Esophagus (tissue), 2 donors: ENCODE measurements around the gene NCKAP5L. TPM values are rescaled to one million over a fixed set of nuclear protein-coding genes. Genes with fewer than 3 reads are reported as not detected.
A peak's percentile ranks its signal among the peaks of the same experiment; 100 is the strongest.
"Not testable (repeated sequence)": the region's sequence is repeated elsewhere in the genome, so short reads cannot be mapped to it uniquely, and the experiment has no call there.

ENCODE experiments used
- H3K27ac ChIP-seq, 2 donors: one replicate each; pipeline ENCODE4 v1.5.1; 2013; ENCODE audit warnings: low read depth in 2 of 2, mild to moderate bottlenecking in 2 of 2, inconsistent platforms in 1 of 2, low read length in 1 of 2, moderate library complexity in 1 of 2
- H3K27me3 ChIP-seq, 2 donors: one replicate each; pipeline ENCODE4 v1.6.1; 2013; ENCODE audit warnings: low read length in 2 of 2, control low read depth in 1 of 2, mild to moderate bottlenecking in 1 of 2; ENCODE audit not compliant: insufficient read depth in 2 of 2, control insufficient read depth in 1 of 2
- H3K36me3 ChIP-seq, 2 donors: one replicate each; pipeline ENCODE4 v1.6.1; 2013; ENCODE audit warnings: low read length in 1 of 2; ENCODE audit not compliant: control insufficient read depth in 2 of 2, insufficient read depth in 2 of 2
- H3K4me1 ChIP-seq, 2 donors: one replicate each; pipeline ENCODE4 v1.6.1; 2013; ENCODE audit warnings: low read length in 1 of 2; ENCODE audit not compliant: control insufficient read depth in 2 of 2, insufficient read depth in 2 of 2
- H3K4me3 ChIP-seq, 2 donors: one replicate each; pipeline ENCODE4 v1.5.1; 2013; ENCODE audit warnings: low read length in 2 of 2, mild to moderate bottlenecking in 2 of 2, low read depth in 1 of 2, moderate library complexity in 1 of 2
- H3K9me3 ChIP-seq, 2 donors: one replicate each; pipeline ENCODE4 v1.6.1; 2013; ENCODE audit warnings: mild to moderate bottlenecking in 2 of 2, low read depth in 1 of 2, low read length in 1 of 2, moderate library complexity in 1 of 2; ENCODE audit not compliant: control insufficient read depth in 2 of 2, insufficient read depth in 1 of 2
- WGBS, 2 donors: extraction: QIAGEN DNeasy Blood & Tissue Kit; methylation state at CpG; one replicate each; pipeline ENCODE4 v1.1.7; 2013; 5-methylcytosine and 5-hydroxymethylcytosine counted together
- polyA plus RNA-seq, 2 donors: library from polyadenylated mRNA; stranded (reverse); fragments of 200-250 nt; gene quantifications; one replicate each; pipeline ENCODE4 v1.2.3, GENCODE V29; 2013
- donor health status: healthy with polysubstance abuse.
- donor health status: Bipolar disorder and iron deficiency.

The NCKAP5L gene
- 1 to 10 TPM; 3.1 to 8.4 TPM for polyA plus RNA-seq

- H3K4me3 ChIP-seq = peak within 1 kb of the TSS; percentile 55 to 71
- H3K36me3 ChIP-seq = no peaks in the 10 kb centered on the region
- H3K4me1 ChIP-seq = peaks cover 2 to 12% of the 10 kb centered on the region in 2 donors
- no peaks in the 10 kb centered on the region for H3K9me3 ChIP-seq
- peak within 1 kb of the TSS; percentile 56 to 87 for H3K27ac ChIP-seq
- 1% methylated on average over 55 to 59 of the region's 61 CpGs for WGBS, 2 donors
- no peaks in the 10 kb centered on the region for H3K27me3 ChIP-seq
Measured at GRCh38 chr12:49828133-49829091, at the start of gene NCKAP5L. NCKAP5L (minus strand) TSS chr12:49828413; CDS start chr12:49804044, 24,369 bp downstream.

DNA sequence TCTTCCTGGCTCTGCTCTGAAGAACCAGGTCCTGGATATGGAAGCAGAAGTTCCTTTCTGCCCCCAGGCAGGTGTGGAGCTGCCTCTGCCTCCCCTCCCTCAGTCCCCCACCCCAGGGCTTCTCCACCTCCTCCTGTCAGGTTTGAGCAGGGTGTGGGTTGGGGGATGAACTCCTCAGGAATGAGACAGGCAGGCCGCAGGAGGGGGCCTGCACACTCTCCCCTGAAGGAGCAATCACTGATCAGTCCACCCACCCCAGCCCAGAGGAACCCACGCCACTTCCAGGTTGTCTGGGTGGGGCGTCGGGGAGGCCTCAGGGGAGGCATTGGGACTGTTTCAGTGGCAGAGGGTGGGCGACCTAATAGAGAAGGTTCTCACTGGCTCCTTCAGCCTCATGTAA, 48.9 kb upstream of the NCKAP5L start:
- peaks cover 0 to 3% of the 10 kb centered on the region in 2 donors for H3K27me3 ChIP-seq
- H3K27ac ChIP-seq = no peak overlapping the region
- H3K4me3 ChIP-seq = no peak overlapping the region
- H3K9me3 ChIP-seq = peaks cover 0 to 3% of the 10 kb centered on the region in 2 donors
- H3K4me1 ChIP-seq = peaks cover 0 to 3% of the 10 kb centered on the region in 2 donors
- no peaks in the 10 kb centered on the region for H3K36me3 ChIP-seq
- 76 to 81% methylated on average over 5 of the region's 5 CpGs for WGBS, 2 donors

GRCh38 chr12:49876070-49876469, 47.9 kb upstream of the NCKAP5L start:
- no peak overlapping the region for H3K27ac ChIP-seq
- peaks cover 0 to 3% of the 10 kb centered on the region in 2 donors for H3K9me3 ChIP-seq
- 87 to 89% methylated on average over 3 of the region's 3 CpGs for WGBS, 2 donors
- peaks cover 0 to 3% of the 10 kb centered on the region in 2 donors for H3K4me1 ChIP-seq
- peaks cover 0 to 3% of the 10 kb centered on the region in 2 donors for H3K27me3 ChIP-seq
- no peak overlapping the region for H3K4me3 ChIP-seq
- H3K36me3 ChIP-seq = no peaks in the 10 kb centered on the region

DNA sequence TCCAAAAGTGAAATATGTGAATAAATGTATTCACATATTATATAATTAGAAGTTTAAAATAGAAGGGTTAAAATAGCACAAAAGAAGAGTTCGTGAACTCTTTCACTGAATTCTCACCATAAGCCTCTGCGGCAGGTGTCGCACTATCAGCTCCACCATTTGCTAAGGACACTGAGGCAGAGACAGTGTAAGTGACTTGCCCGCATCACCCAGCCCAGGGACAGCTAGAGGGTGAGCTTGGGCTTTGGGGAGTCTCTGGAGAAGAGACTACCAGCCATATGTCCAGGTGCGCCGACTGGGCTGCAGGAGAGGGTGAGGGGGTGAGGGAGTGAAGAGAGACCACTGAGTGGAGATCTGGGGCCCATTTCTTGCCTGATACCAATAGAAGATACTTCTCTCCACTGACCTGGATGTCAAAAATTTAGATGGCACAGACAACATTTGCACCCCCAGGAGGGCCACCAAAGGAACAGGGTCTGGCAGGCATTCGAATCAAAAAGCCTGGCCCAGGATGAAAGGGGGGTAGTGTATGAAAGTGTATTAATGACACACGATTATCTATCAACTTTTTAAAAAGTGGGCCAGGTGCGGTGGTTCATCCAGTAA, 47.0 kb upstream of the NCKAP5L start:
- Histone ChIP-seq H3K27ac (no peak overlapping the region), H3K4me1 (peaks cover 0 to 3% of the 10 kb centered on the region in 2 donors), H3K4me3 (no peak overlapping the region), H3K27me3 (peaks cover 0 to 3% of the 10 kb centered on the region in 2 donors), H3K36me3 (no peaks in the 10 kb centered on the region), H3K9me3 (peaks cover 0 to 3% of the 10 kb centered on the region in 2 donors)
- 90 to 92% methylated on average over 9 of the region's 9 CpGs for WGBS, 2 donors

DNA sequence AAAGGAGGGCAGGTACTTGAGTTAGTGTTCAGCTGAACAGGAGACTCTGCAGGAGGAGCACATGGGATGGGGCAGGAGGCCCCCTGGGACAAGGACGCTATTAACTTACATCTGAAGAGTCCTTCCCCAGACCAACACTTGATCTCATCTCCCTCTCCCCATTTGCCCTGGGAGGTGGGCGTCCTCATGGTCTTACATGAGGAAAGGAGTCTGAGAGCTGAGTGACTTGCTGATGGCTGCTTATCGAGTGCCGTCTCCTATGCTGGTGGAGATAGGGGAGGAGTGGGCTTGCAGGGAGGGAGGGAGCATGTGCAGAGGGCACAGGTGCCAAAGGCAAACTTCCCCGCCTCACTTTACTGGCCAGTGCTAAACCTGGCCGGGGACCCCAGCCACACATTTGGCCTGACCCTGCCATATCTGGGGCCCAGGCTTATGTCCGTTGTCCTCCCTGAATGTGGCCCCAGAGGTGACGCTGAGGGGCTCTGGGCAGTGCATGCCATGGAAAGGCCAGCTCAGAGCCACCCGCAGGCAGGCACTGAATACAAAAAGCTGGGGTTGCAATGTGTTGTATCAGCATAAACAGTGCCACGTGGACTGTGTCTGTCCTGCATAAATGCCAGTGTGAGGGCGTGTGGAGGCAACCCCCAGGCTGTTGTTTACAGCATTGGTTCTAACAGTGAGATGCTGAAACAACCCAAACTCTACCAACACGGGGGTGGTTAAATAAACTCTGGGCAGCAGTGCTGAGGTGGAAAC, 46.1 kb upstream of the NCKAP5L start:
- 71 to 78% methylated on average over 12 of the region's 12 CpGs for WGBS, 2 donors

DNA sequence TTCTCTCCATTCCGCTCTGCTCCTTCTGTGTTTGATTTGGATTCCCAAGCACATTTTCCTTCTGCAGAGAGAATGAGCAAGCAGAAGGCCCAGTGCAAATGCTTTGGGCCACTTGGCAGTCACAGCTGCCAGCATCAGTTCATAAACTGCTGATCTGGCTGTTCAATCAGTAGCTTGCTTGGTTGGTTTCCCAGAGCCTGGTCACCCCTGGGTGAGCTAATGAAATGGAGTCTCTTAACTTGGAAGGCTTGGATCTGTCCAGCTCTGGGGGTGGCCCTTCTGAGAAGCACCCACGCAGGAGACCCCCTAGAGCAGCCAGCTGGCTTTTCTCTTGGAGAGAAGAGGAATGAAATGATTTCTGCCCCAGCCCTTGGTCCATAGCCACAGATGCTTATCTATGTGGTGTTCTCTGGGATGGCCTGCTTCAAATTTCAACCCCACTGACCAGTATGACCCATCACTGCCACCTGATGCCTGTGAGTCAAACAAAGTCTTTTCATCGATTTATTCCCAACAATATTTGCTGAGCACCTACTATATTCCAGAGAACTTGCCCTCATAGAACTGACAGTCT, 45.2 kb upstream of the NCKAP5L start:
- H3K36me3 ChIP-seq = no peaks in the 10 kb centered on the region
- peaks cover 3 to 6% of the 10 kb centered on the region in 2 donors for H3K4me1 ChIP-seq
- peak overlapping the region in 1 of 2 donors; percentile 5 for H3K27ac ChIP-seq
- no peaks in the 10 kb centered on the region for H3K9me3 ChIP-seq
- 67 to 77% methylated on average over 3 of the region's 3 CpGs for WGBS, 2 donors
- no peak overlapping the region for H3K4me3 ChIP-seq
- H3K27me3 ChIP-seq = peaks cover 0 to 3% of the 10 kb centered on the region in 2 donors

More for the DNA sequence above, 46.1 kb upstream of the NCKAP5L start:
- Histone ChIP-seq H3K9me3 (peaks cover 0 to 3% of the 10 kb centered on the region in 2 donors), H3K27me3 (peaks cover 0 to 3% of the 10 kb centered on the region in 2 donors), H3K4me3 (no peak overlapping the region), H3K27ac (no peak overlapping the region), H3K36me3 (no peaks in the 10 kb centered on the region), H3K4me1 (peaks cover 1 to 3% of the 10 kb centered on the region in 2 donors)

- 74 to 81% methylated on average over 6 of the region's 6 CpGs for WGBS, 2 donors
- H3K27ac ChIP-seq = no peak overlapping the region
- H3K4me1 ChIP-seq = peaks cover 3 to 8% of the 10 kb centered on the region in 2 donors
- H3K36me3 ChIP-seq = no peaks in the 10 kb centered on the region
- H3K9me3 ChIP-seq = no peaks in the 10 kb centered on the region
- H3K4me3 ChIP-seq = no peak overlapping the region
- peaks cover 0 to 3% of the 10 kb centered on the region in 2 donors for H3K27me3 ChIP-seq
Measured at GRCh38 chr12:49872781-49873181, 44.6 kb upstream of the NCKAP5L start.

DNA sequence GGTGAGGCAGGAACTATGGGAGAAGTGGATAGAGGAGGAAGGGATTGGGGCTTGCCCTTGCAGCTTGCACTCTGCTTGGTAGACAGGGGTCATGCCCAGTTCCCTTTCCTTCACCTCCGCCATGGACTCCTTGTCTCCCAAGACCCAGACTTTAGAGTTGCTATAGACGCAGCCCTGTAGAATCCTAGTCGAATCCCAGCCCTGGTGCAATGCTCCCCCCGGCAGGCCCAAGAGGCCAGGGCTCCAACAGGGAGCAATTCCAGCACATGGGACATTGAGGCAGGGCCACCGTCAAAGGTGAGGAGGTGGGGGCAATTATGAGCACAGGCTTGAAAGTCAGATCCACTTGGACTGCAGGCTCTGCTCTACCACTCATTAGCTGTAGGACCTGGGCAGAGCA, 44.2 kb upstream of the NCKAP5L start:
- peaks cover 3 to 11% of the 10 kb centered on the region in 2 donors for H3K4me1 ChIP-seq
- H3K27ac ChIP-seq = no peak overlapping the region

DNA sequence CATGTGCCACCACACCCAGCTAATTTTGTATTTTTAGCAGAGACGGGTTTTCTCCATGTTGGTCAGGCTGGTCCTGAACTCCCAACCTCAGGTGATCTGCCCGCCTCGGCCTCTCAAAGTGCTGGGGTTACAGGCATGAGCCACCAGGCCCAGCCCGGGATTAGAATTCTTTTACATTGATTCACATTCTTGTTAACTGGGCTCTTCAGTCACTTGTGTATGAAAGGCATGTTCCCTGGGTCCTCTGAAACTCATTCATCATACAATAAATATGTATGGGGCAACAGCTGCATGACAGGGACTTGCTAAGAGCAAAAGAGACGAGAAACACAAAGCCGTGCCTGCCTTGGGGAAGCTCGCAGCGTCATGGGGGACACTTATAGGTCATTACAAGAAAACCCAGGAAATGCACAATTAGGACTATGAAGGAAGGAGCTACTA, 43.6 kb upstream of the NCKAP5L start:
- 88 to 89% methylated on average over 8 of the region's 8 CpGs for WGBS, 2 donors
- not testable (repeated sequence) for H3K4me3 ChIP-seq, H3K27me3 ChIP-seq, H3K36me3 ChIP-seq, H3K27ac ChIP-seq, H3K9me3 ChIP-seq
- peaks cover 3 to 16% of the 10 kb centered on the region in 2 donors for H3K4me1 ChIP-seq

More for the DNA sequence above, 44.2 kb upstream of the NCKAP5L start:
- Histone ChIP-seq H3K9me3 (no peaks in the 10 kb centered on the region), H3K27me3 (peaks cover 0 to 3% of the 10 kb centered on the region in 2 donors), H3K4me3 (no peak overlapping the region), H3K36me3 (no peaks in the 10 kb centered on the region)
- 92 to 93% methylated on average over 5 of the region's 5 CpGs for WGBS, 2 donors
